OCI-LY1 (cell line): ENCODE measurements around the gene SORBS1.

Experiments
- H2AFZ ChIP-seq: fragments of 200-600 bp; sonication (generic), shearing (Covaris generic); 2 replicates; pipeline ENCODE4 v1.6.0; 2014; ENCODE audit warnings: antibody characterized with exemption, mild to moderate bottlenecking, low read length
- H3F3A ChIP-seq: fragments of 200-600 bp; sonication (generic), shearing (Covaris generic); 2 replicates; pipeline ENCODE4 v1.6.0; 2014; ENCODE audit warnings: mild to moderate bottlenecking, antibody characterized with exemption, low read length, moderate library complexity; ENCODE audit not compliant: insufficient read depth
- H3K27ac ChIP-seq: fragments of 200-600 bp; sonication (generic); 2 replicates; pipeline ENCODE4 v1.5.1; 2014; ENCODE audit warnings: low read length, mixed run types, mild to moderate bottlenecking, low read depth; ENCODE audit not compliant: poor library complexity, severe bottlenecking
- H3K27me3 ChIP-seq: fragments of 200-600 bp; sonication (generic); 2 replicates; pipeline ENCODE4 v1.6.0; 2014; ENCODE audit warnings: antibody characterized with exemption, mild to moderate bottlenecking, low read length, moderate library complexity; ENCODE audit not compliant: insufficient read depth
- H3K36me3 ChIP-seq: fragments of 200-600 bp; sonication (generic); 2 replicates; pipeline ENCODE4 v1.6.1; 2014; ENCODE audit warnings: mild to moderate bottlenecking, antibody characterized with exemption, low read length, moderate library complexity, mixed read lengths; ENCODE audit not compliant: insufficient read depth
- H3K4me1 ChIP-seq: fragments of 200-600 bp; sonication (generic); 2 replicates; pipeline ENCODE4 v1.5.1; 2014; ENCODE audit warnings: mild to moderate bottlenecking, low read length, moderate library complexity; ENCODE audit not compliant: insufficient read depth, severe bottlenecking
- H3K4me2 ChIP-seq: fragments of 200-600 bp; sonication (generic), shearing (Covaris generic); 2 replicates; pipeline ENCODE4 v1.6.1; 2014; ENCODE audit warnings: low read length
- H3K4me3 ChIP-seq: fragments of 200-600 bp; sonication (generic); 2 replicates; pipeline ENCODE4 v1.5.1; 2014; ENCODE audit warnings: low read length, low read depth, mild to moderate bottlenecking, mixed read lengths; ENCODE audit not compliant: poor library complexity, severe bottlenecking
- H3K79me2 ChIP-seq: fragments of 200-600 bp; shearing (Covaris generic); 2 replicates; pipeline ENCODE4 v1.6.1; 2016; ENCODE audit warnings: mixed run types, low read length, mixed read lengths; ENCODE audit not compliant: insufficient read depth
- H3K9ac ChIP-seq: fragments of 200-600 bp; sonication (generic), shearing (Covaris generic); 2 replicates; pipeline ENCODE4 v1.6.1; 2014; ENCODE audit warnings: mild to moderate bottlenecking, low read length, mixed read lengths
- H3K9me2 ChIP-seq: fragments of 200-600 bp; sonication (generic), shearing (Covaris generic); 2 replicates; pipeline ENCODE4 v1.6.1; 2014; ENCODE audit warnings: low read depth, mild to moderate bottlenecking, low read length, mixed read lengths
- H3K9me3 ChIP-seq: fragments of 200-600 bp; shearing (Covaris generic); 2 replicates; pipeline ENCODE4 v1.6.1; 2014; ENCODE audit warnings: low read length, mixed read lengths
- H4K20me1 ChIP-seq: fragments of 200-600 bp; sonication (generic), shearing (Covaris generic); 2 replicates; pipeline ENCODE4 v1.6.0; 2016; ENCODE audit warnings: mild to moderate bottlenecking, low read length; ENCODE audit not compliant: insufficient read depth
- EZH2 ChIP-seq: fragments of 200-600 bp; sonication (generic), shearing (Covaris generic); IDR thresholded peaks from 2 replicates; pipeline ENCODE4 v1.8.0; 2017; ENCODE audit warnings: borderline replicate concordance, mixed run types, mild to moderate bottlenecking, antibody characterized with exemption, low read length, moderate library complexity, mixed read lengths
- TF ChIP-seq, protein P1 (sequence below): fragments of 200-600 bp; sonication (generic), shearing (Covaris generic); IDR thresholded peaks from 2 replicates; pipeline ENCODE4 v1.5.1; 2017; ENCODE audit warnings: mild to moderate bottlenecking, antibody characterized with exemption, low read length, moderate library complexity, mixed read lengths

SORBS1 gene

DNA sequence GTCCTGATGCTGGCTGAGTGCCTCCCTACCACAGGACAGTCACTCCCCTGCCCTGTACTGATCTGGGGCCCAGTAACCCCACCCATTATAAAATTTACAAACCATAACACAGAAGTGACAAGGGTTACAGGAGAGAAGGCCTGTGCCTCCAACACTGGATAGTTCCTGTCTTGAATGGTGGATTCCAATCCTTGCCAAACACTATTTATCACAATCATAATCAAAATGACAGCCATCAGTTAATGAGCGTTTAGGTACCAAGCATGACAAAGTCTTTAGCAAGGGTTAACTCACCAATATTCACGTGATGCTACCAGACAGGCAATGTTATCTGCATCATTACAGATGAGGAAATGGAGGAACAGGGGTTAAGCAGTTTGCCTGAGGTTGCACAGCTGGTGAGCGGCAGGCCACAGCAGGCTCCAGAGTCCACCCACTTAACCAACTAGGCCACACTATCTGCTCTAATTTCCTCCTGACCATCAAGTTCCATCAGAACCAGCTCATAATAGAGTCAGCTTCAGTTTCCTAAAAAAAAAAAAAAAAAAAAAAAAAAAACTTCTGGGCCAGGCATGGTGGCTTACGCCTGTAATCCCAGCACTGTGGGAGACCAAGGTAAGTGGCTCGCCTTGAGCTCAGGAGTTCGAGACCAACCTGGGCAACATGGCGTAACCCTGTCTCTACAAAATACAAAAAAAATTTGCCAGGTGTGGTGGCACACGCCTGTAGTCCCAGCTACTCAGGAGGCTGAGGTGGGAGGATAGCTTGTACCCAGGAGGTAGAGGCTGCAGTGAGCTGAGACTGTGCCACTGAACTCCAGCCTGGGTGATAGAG lies 284.6 kb downstream of the SORBS1 start:
- no peaks in the 10 kb centered on the region for H4K20me1 ChIP-seq
- H3K27ac ChIP-seq = no peak overlapping the region
- no peaks in the 10 kb centered on the region for H3K79me2 ChIP-seq
- H2AFZ ChIP-seq = no peak overlapping the region
- H3K9ac ChIP-seq = no peak overlapping the region
- TF ChIP-seq EZH2 = no peak
- TF ChIP-seq, protein P1, sequence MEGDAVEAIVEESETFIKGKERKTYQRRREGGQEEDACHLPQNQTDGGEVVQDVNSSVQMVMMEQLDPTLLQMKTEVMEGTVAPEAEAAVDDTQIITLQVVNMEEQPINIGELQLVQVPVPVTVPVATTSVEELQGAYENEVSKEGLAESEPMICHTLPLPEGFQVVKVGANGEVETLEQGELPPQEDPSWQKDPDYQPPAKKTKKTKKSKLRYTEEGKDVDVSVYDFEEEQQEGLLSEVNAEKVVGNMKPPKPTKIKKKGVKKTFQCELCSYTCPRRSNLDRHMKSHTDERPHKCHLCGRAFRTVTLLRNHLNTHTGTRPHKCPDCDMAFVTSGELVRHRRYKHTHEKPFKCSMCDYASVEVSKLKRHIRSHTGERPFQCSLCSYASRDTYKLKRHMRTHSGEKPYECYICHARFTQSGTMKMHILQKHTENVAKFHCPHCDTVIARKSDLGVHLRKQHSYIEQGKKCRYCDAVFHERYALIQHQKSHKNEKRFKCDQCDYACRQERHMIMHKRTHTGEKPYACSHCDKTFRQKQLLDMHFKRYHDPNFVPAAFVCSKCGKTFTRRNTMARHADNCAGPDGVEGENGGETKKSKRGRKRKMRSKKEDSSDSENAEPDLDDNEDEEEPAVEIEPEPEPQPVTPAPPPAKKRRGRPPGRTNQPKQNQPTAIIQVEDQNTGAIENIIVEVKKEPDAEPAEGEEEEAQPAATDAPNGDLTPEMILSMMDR = no peak
- H3K9me2 ChIP-seq = no peaks in the 10 kb centered on the region
- no peaks in the 10 kb centered on the region for H3K4me1 ChIP-seq
- no peaks in the 10 kb centered on the region for H3F3A ChIP-seq
- H3K9me3 ChIP-seq = no peaks in the 10 kb centered on the region
- H3K4me2 ChIP-seq = no peak overlapping the region
- H3K36me3 ChIP-seq = no peaks in the 10 kb centered on the region
- H3K27me3 ChIP-seq = no peaks in the 10 kb centered on the region
- H3K4me3 ChIP-seq = no peak overlapping the region

DNA sequence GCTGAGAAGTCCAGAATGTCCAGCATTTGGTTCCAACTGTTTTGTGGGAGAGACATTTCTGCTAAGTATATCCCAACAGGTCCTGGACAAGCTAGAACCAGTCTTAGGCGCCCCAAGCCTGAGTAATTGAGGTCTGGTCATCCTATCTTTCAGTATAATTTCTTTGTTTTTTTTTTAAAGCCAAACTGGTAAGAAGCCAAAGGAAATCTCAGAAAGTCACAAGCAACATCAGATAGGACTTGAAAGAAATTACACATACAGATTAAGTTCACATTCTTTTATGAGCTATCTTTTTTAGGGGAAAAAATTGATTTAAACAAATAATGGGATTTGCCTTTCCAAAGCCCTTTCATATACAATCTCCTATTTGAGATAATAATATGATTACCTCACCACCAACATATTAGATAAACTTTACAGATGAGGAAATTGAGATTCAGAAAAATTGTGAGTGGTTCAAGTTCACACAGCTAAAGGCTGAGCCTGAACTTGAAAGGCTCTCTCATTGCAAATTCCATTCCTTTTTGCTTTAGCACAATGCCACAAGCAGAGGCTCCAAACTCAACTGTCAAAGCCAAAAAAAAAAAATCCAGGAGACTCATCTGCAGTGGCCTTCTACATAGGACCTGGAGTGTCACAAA lies 285.3 kb downstream of the SORBS1 start:
- no peak overlapping the region for H2AFZ ChIP-seq
- no peak overlapping the region for H3K27ac ChIP-seq

DNA sequence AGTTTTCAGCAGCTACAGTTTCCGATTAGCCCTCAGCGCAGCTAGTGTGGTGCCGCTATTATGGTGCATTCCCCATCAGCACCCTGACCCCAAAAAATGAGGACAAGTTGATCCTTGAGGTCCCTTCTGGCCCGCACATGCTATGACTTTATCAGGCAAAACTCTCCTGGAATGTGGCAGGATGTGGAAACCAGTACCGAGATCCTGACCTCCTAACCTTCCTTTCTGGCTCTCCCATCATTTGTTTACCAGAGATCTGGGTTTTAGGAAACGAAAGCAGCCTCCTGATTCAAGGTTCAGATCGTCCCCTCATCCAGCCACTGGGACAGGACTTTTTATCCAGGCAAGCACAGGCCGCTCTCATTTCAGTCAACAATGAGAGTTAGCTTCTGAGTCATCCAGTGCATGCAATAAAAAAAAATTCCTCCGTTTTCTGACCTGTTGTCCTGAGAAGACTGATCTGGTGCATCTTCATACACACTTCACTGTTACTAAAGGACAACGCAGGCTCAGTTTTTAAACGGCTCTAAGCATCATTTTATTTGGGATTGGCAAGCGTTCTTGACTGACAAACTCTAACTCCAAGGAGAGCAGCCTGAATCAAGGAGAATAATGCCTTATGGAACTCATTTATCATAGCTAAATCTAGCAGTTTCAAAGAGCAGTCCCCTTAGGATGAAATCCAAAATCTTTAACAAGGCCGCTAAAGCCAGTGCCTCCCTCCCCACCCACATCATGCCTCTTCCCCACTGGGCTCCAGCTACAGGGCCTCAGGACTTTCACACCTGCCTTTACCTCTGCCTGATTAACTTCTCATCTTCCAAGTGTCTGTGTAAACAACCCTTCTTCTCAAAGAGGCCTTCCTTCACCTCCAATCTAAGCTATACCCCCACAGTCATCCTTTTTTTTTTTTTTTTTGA lies 287.5 kb downstream of the SORBS1 start:
- H3K9ac ChIP-seq = no peak overlapping the region
- no peaks in the 10 kb centered on the region for H3K27me3 ChIP-seq
- no peaks in the 10 kb centered on the region for H3K36me3 ChIP-seq
- no peaks in the 10 kb centered on the region for H3K79me2 ChIP-seq
- no peak for TF ChIP-seq EZH2
- no peaks in the 10 kb centered on the region for H3K9me3 ChIP-seq
- no peak overlapping the region for H3K4me2 ChIP-seq
- H3K9me2 ChIP-seq = no peaks in the 10 kb centered on the region
- no peak overlapping the region for H2AFZ ChIP-seq
- H3K4me3 ChIP-seq = no peak overlapping the region
- no peaks in the 10 kb centered on the region for H4K20me1 ChIP-seq
- no peaks in the 10 kb centered on the region for H3F3A ChIP-seq
- H3K4me1 ChIP-seq = no peaks in the 10 kb centered on the region
- H3K27ac ChIP-seq = no peak overlapping the region

More for the DNA sequence above, 285.3 kb downstream of the SORBS1 start:
- H3K79me2 ChIP-seq = no peaks in the 10 kb centered on the region
- H3K9me2 ChIP-seq = no peaks in the 10 kb centered on the region
- no peak for TF ChIP-seq EZH2
- TF ChIP-seq, protein P1 = no peak
- no peak overlapping the region for H3K4me3 ChIP-seq
- no peaks in the 10 kb centered on the region for H3K27me3 ChIP-seq
- no peak overlapping the region for H3K4me2 ChIP-seq
- H3K4me1 ChIP-seq = no peaks in the 10 kb centered on the region
- H3F3A ChIP-seq = no peaks in the 10 kb centered on the region
- no peaks in the 10 kb centered on the region for H4K20me1 ChIP-seq
- no peak overlapping the region for H3K9ac ChIP-seq
- no peaks in the 10 kb centered on the region for H3K9me3 ChIP-seq
- H3K36me3 ChIP-seq = no peaks in the 10 kb centered on the region
